OCI-LY1 (cell line): Measurements from ENCODE around the gene FGD4.

Experiments
- CTCF ChIP-seq: fragments of 200-600 bp; sonication (generic), shearing (Covaris generic); IDR thresholded peaks from 2 replicates; pipeline ENCODE4 v1.5.1; 2017; ENCODE audit warnings: mild to moderate bottlenecking, antibody characterized with exemption, low read length, moderate library complexity, mixed read lengths
- EZH2 ChIP-seq: fragments of 200-600 bp; sonication (generic), shearing (Covaris generic); IDR thresholded peaks from 2 replicates; pipeline ENCODE4 v1.8.0; 2017; ENCODE audit warnings: borderline replicate concordance, mixed run types, mild to moderate bottlenecking, antibody characterized with exemption, low read length, moderate library complexity, mixed read lengths

GRCh38 chr12:32693036-32693435, 293.7 kb downstream of the FGD4 start:
- TF ChIP-seq EZH2, result no peak
- no peak for TF ChIP-seq CTCF
